Peyer's patch (tissue), 4 donors: ENCODE measurements around the gene GADL1.
A peak's percentile ranks its signal among the peaks of the same experiment; 100 is the strongest.

Source experiments
- POLR2A ChIP-seq, 2 donors: fragments of 450-650 bp; IDR thresholded peaks; one replicate each; pipeline ENCODE4 v1.5.1; 2017; ENCODE audit warnings: antibody characterized with exemption in 2 of 2, mild to moderate bottlenecking in 2 of 2, moderate library complexity in 2 of 2
- TF ChIP-seq, protein P1 (sequence below), 6 experiments: fragments of 450-650 bp in 4 of 6; fragments of 200-600 bp in 2 of 6; sonication (generic) in 1 of 6; IDR thresholded peaks; one replicate each; pipeline ENCODE4 v1.5.1; 2017 to 2019; ENCODE audit warnings: antibody characterized with exemption in 6 of 6, mild to moderate bottlenecking in 3 of 6, moderate library complexity in 1 of 6

DNA sequence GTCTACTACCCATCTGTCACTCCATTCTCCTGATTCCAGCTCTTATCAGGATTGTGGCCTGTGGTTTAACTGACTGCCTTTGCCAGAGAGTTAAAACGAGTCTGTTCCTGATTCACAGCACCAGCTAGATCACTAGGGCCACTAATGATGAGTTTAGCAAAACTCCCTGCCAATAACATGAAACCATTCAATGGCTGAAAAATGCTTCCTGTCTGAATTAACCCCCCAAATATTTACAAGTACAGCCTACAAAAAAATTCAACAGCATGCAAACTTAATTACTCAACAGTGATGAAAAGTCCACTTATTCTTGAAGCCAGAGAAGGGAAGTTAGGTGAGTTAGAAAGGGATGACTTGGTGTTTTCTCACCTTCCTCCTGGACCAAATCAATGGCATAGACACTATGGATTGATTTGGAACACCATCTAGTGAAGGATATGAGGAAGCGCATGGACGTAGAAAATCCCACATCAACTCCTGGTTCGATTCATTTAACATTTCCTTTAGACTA lies 146.6 kb downstream of the GADL1 start:
- TF ChIP-seq, protein P1, sequence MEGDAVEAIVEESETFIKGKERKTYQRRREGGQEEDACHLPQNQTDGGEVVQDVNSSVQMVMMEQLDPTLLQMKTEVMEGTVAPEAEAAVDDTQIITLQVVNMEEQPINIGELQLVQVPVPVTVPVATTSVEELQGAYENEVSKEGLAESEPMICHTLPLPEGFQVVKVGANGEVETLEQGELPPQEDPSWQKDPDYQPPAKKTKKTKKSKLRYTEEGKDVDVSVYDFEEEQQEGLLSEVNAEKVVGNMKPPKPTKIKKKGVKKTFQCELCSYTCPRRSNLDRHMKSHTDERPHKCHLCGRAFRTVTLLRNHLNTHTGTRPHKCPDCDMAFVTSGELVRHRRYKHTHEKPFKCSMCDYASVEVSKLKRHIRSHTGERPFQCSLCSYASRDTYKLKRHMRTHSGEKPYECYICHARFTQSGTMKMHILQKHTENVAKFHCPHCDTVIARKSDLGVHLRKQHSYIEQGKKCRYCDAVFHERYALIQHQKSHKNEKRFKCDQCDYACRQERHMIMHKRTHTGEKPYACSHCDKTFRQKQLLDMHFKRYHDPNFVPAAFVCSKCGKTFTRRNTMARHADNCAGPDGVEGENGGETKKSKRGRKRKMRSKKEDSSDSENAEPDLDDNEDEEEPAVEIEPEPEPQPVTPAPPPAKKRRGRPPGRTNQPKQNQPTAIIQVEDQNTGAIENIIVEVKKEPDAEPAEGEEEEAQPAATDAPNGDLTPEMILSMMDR (IDR thresholded peaks at IDR 0.05): peak in 3 of 6 experiments; percentile 38 to 52 (median 46)
- TF ChIP-seq POLR2A (IDR thresholded peaks at IDR 0.05): no peak
